Activated CD4-positive, alpha-beta T cell treated with anti-CD3 and anti-CD28 coated beads, Interleukin-2, Interleukin-6, amounts not matched to agents 100 ng/mL and 50 ng/mL, durations not matched to agents 16 hours and 8 hours (primary cell): ENCODE results near the gene PEX13.
A peak's percentile ranks its signal among the peaks of the same experiment; 100 is the strongest.
"Not testable (repeated sequence)": the region's sequence is repeated elsewhere in the genome, so short reads cannot be mapped to it uniquely, and the experiment has no call there.

Experiments used
- DNase-seq: peaks from one replicate; pipeline ENCODE4 v3.0.0-alpha.2; 2020

The PEX13 gene, protein sequence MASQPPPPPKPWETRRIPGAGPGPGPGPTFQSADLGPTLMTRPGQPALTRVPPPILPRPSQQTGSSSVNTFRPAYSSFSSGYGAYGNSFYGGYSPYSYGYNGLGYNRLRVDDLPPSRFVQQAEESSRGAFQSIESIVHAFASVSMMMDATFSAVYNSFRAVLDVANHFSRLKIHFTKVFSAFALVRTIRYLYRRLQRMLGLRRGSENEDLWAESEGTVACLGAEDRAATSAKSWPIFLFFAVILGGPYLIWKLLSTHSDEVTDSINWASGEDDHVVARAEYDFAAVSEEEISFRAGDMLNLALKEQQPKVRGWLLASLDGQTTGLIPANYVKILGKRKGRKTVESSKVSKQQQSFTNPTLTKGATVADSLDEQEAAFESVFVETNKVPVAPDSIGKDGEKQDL

DNA sequence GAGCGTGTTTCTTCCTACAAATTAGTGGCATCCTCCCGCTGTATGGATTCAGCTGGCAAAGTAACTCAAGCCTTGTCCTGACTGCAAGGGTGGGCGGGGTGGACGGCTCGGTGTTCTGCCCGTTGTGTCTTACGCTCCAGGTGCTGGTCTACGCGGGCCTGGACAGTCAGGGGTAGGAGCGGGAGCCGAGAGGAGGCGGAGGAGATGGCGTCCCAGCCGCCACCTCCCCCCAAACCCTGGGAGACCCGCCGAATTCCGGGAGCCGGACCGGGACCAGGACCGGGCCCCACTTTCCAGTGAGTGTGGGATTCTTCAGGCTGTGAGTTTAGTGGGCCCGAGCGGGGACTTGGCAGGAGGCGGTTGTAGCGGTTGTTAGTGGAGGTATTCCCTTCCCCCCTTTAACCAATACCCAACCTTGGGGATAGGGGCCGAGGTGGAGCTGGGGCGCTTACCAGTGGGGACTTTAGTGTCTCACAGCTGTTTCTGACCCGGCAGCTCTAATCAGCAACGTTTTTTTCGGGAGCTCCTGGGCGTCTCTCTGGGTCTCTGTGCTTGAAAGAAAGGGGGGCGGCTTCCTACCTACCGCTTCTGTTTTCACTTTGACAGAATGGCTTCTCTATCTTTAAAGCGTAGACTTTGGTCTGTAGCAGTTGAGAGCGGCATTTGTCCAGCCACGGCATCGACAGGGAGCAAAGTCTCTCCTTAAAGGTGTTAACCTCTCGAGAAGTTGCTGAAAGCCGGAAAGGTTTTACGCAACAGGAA is at the start of gene PEX13, which contains the start of gene PUS10:
PEX13 (plus strand) TSS at position 165 of the 762 bp plus-strand sequence; CDS start at position 205, 40 bp downstream.
PUS10 (minus strand) TSS at position 700 of the 762 bp plus-strand sequence. CDS start 6,365 bp downstream, outside the sequence.
- peak; percentile 83 for DNase-seq

DNA sequence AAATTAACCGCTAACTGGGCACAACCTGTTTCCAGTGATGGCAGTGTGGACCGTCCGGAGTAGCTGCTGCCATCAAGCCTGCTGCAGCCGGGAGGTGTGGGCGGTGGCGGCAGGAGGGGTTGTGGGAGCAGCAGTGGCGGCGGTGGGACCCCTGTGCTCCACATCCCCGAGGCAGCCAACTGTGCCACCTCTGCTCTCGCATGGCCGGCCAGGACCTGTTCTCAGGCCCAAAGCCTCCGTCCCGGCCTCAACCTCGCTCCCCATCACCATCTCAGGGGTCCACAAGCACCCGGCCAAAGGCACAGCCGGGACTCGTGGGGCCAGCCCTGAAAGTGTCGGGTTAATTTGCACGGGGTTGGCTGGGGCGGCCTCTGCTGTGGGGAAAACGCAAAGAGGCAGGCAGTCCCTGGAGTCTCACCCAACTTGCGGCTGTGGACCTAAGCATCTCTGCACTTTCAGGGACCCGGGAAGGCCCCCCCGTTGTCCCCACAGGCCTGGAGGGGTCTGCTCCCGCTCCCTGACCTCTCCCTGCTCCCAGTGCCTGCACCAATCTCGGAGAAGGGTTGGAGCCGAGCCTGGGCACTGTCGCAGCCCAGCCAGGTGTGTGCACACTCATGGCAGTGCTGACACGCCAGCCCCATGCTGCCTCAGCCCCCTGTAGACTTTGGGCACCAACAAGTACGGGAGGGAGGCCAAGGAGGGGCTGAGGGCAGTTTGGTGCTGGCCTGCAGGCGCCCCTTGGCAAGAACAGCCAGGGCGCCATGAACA is 44.4 kb upstream of the PEX13 start:
- DNase-seq, result no peak

DNA sequence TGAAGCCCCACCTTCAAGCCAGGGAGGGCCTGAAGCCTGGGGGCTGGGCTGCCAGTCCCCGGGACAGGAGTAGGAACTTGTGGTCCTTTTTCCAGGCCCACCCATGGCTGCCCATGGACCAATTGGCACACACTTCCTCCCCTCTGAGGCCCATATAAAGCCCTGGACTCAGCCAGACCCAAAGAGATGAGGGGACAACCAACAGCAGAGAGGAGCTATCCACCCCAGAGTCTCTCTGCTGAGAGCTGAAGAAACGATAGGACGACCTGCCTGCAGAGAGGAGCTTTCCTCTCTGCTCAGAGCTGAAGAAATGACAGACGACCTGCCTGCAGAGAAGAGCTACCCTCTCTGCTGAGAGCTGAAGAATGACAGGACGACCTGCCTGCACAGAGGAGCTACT is 43.8 kb upstream of the PEX13 start:
- no peak for DNase-seq

DNA sequence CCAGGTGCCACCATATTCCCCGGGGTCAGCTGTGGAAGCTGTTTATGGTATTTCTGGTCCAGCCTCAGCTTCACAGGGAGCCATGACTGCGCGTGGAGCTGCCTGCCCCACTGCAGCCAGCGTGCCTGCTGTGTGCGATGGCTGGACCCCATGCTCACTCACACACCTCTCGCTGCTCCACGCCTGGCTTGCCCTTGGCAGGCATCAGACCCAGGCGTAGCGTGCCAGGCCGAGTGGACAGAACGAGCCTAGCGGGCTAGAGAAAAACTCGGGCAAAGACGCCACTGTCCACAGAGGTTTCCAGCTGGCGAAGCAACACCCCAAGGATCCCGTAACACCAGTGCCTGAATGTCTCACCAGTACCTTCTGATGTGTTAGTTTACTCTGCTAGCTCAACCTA is 42.9 kb upstream of the PEX13 start:
- DNase-seq, result no peak

DNA sequence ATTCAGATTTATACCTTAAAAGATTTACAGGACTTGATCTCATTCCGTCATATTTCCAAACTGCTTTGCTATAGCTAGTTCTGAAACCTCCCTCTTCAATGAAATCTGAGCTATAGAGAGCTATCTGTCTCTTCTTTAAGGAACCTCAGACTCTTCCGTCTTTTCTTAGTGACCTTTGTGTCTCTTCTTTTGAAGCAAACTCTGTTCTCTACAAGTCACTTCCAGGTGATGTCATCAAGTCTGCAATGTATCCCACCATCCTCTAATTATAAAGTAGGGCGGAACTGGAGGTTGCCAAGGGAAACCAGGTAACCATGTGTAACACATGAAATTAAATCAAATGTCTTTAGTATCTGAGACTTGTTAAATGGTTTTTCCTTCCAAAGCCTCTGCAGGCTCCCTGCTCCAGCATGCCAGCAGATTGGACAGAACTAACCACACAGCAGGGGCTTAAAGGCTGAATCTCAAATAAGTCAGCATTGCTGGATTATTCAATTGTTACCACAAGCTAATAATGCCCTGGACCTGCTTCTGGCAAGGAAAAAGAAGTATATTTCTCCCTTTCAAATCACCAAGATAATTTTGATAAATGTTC is 41.2 kb upstream of the PEX13 start:
- DNase-seq, result no peak

DNA sequence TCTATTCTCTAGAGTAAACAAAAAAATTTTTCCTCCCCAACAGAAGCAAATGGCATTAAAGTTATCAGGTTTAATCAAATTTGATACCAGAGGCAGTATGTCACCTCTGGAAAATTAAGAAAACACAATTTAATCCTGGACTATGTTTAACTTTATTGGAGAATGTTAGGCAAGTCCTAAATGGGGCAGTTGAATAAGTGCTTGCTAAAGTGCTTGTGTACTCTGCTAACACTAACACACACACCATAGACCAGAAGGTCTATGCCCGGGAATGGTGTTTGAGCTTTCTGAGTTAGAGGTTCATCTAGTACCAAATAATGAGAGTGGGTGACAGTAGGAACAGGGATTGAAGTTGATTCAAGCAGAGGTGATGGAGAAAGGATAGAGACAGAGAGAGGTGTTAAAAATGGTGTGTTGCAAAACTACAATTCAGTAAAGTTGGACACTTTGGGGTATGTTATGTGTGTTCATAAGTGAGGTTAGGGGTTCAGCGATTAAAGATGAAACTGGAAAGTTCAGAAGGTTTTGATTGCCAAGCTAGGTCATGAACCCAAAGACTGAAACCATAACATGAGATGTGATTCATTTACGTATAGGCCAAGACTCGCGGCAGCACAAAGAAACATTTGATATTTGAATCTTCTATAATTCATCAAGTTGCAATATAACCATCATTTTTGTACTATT is 40.5 kb upstream of the PEX13 start:
- peak; percentile 47 for DNase-seq

DNA sequence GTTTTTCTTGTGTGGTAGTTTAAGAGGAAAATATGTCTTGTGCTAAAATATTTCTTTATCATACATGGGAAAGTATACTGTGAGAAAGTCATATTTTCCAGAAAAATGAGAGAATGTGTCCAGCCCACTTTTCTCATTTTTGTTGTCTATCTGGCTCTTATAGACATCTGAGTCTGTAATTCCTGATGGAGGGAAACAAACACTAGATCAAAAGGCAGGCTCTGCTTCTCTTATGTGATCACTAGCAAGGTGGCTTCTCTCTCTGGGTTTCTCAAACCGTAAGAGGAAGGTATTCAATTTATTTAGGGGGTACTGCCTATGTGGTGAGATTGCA is 40.0 kb upstream of the PEX13 start:
- no peak for DNase-seq

DNA sequence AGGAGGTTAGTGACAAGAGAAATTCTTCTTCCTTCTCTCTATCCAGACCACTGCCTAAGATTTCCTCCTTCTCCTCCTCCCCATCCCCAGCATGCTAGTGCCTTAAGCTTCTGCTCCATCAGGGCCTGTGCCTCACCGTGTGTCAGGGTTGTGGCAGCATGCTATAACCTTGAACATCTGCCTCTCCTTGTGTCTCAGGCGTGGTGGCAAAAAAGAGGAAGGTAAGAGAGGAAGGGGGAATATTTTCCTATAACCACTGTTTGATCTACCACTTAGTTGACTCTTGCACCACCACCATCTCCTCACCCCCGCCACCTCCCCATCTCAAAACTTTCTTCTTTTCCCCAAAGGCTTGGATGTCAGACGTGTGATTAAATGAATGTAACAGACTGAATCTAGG is 38.3 kb upstream of the PEX13 start:
- no peak for DNase-seq

DNA sequence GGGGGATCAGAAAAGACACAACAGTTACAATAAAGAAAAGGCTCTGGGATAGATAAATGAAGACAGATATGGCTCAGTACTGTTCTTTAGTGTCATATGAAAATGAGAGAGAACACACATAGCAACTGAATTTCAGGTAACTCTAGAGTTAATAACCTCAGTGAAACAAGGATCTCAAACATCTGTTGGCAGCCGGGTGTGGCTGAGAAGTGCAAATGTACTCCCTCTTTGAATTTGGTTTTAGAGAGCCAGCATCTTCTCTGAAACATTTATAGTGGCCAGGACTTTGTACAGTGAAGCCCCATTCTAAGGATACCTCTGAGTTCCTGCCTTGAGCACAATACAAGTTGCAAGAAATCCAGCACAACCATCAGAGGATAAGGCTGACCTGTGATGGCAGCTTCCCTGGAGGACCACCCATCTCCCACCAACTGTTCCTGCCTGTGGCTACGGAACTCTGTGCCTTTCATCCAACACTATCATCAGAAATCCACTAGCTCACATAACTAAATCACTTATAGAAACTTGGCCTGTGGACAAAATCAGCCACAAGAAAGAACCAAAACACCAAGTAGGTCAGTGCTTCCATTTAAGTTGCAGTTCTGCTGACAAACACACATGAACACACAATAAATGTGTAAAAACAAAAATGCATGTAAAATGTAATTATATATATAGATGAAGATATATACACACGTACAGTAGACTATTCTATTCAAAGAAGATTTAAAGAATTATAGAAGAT is 37.3 kb upstream of the PEX13 start:
- DNase-seq, result no peak

DNA sequence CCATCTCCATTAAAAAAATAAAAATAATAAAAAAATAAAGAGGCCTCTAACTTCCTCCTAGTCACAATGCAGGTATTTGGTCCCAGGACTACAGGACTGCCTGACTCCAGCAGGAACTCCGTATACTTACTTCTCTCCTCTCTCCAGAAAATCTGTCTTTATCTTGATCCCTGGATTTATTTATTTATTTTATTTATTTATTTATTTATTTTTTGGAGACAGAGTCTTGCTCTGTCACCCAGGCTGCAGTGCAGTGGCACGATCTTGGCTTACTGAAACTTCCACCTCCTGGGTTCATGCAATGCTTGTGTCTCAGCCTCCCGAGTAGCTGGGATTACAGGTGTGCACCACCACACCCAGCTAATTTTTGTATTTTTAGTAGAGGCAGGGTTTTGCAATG is 35.5 kb upstream of the PEX13 start:
- not testable (repeated sequence) for DNase-seq

DNA sequence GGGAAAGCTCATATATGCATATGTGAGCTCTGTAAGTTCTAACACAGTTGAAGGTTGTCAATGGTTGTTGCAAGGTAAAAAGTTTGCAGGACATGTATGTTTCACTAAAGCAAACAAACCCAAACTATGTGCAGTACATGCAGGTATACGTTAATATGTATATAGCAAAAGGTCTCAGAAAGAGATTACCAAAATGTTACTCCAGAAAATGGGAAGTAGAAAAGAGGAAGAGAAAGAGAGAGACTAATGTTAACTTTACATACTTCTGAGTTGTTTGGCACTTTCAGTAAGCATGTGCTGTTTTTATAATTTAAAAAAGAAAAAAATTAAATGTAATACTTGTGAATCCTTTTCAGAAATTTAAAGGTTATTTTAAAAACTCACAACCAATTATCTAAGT is 32.8 kb upstream of the PEX13 start:
- no peak for DNase-seq

DNA sequence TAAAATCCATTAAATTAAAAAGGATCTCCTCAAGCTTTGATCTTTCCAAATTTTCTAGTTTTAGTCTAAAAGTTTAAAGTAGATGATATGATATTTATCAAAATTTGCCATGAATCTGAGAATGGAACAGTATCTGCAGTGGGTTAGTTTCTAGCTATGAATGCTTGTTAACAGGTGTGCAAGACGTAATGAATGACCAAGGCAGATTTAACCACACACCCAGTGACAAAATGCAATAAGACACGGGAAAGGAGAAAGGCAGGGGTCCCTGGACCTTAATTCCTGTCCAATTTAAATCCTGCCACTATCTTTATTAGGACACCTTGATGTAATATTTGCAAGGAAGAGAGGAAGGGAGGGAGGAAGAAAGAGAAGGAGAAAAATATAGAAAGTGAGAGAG is 30.5 kb upstream of the PEX13 start:
- DNase-seq, result no peak

DNA sequence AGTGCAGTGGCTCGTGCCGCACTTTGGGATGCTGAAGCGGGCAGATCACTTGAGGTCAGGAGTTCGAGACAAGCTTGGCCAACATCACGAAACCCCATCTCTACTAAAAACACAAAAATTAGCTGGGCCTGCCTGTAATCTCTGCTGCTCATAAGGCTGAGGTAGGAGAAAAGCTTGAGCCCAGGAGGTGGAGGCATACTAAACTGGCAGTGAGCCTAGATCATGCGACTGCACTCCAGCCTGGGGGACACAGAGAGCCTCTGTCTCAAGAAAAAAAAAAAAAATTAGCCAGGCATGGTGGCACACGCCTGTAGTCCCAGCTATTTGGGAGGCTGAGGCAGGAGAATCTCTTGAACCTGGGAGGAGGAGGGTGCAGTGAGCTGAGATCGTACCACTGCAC is 29.9 kb upstream of the PEX13 start:
- not testable (repeated sequence) for DNase-seq

DNA sequence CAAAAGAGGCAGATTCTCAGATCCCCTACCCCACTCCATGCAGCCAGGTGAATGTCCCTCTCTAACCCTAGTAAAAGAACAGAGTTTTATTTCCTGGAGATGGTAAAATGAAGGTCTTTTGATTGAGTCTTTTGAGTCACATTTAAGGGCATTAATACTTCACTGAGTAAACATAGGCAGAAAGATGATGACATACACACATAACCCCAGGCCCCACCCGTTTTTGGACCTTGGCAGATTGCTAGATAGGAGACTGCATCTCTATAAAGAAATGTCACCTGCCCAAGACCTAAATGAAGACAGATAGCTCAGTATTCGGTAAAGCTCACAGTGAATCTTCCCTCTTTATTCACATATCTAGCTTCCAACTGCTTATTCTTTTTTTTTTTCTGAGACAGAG is 28.3 kb upstream of the PEX13 start:
- no peak for DNase-seq

DNA sequence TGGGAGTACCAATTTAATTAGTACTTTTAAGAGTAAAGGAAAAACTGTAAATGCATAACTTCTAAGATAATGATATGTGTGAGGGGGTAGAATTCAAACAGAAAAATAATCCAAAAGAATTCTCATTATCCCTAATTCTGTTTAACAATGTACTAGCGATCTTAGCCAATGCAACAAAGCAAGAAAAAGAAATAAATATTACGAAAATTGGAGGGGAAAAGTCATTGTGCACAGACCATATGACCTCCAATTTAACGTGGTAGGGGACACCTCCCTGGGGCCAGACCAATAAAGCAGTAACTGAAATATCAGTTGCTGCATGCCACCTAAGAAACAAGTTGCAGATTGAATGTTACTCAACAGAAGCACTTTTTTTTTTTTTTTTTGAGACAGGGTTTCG is 25.9 kb upstream of the PEX13 start:
- no peak for DNase-seq

DNA sequence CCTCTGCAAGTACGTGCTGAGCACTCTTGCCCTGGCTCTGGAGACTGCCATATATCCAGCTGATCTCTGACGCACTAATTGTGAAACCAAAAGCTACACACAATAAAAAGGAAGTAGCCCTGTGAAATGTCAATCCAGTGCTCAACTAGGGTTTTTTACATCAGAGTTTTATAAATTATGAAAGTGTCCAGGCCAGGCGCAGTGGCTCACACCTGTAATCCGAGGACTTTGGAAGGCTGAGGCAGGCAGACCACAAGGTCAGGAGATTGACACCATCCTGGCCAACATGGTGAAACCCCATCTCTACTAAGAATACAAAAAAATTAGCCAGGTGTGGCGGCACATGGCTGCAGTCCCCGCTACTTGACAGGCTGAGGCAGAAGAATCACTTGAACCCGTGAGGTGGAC is 24.5 kb upstream of the PEX13 start:
- DNase-seq, result peak; percentile 32

DNA sequence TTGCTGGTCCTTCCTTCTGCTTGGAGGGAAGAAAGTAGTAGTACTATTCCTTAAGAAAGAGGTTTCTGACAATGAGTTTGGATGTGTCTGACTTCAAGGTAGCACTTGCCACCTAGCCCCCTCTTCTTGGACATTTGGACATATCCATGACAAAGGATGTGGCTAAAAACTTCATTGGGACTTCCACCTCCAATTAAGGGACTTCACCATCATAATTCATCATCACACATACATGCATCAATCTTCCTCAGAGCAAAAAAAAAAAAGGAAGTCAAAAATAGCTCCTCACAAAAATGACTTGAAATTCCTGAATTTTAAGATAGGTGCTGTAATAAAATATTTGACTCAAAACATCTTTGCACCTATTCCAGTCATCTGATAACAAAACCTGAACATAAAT is 23.4 kb upstream of the PEX13 start:
- DNase-seq, result no peak

DNA sequence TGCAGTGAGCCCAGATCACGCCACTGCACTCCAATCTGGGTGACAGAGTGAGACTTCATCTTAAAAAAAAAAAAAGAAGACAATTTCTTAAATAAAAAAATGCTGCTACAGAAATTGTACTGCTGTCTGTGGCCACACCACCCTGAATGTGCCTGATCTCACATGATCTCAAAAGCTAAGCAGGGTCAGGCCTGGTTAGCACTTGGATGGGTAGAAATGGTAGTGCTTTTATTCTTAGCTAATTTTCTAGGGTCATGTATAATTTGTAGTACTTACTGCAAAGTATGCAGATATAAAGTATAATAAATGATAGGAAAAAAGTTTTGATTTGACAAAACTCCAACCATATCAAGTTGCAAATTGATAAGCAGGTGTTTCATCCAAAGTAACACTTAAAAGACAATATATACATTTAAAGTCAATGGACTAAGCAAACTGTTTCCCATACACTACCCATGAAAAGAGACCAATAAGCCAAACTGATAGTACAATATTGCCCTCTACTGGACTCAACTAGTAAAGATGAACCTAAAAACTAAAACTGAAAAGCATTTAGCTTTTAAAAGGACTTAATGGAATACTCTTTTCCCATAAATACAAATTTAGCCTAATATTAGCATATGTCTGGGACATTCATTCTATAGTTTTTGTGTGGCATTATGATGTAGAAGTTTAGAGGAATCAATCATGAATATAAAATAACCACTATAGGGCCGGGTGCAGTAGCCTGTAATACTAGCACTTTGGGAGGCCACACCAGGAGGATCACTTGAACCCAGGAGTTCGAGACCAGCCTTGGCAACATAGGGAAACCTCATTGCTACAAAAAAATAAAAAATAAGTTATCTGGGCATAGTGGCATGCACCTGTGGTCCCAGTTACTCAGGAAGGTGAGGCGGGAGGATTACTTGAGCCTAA is 18.6 kb upstream of the PEX13 start:
- DNase-seq, result peak; percentile 51

DNA sequence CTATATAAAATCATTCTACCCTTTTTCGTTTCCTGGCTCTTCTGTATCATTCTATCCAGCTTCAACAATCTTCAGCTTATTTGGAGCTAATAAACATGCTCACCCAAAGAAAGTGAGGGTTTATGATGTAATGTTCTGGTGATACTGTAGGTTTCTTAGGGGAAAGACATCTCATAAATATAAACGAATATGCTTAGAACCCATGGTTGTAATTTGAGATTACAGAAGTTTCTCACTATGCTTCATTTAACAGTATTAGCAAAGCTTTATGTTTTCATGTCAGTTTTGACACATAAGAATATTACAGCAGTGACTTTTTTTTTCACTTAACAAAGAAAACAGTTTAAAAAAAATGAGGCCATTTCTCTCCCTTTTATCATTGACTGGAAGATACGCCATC is 11.8 kb upstream of the PEX13 start:
- no peak for DNase-seq

DNA sequence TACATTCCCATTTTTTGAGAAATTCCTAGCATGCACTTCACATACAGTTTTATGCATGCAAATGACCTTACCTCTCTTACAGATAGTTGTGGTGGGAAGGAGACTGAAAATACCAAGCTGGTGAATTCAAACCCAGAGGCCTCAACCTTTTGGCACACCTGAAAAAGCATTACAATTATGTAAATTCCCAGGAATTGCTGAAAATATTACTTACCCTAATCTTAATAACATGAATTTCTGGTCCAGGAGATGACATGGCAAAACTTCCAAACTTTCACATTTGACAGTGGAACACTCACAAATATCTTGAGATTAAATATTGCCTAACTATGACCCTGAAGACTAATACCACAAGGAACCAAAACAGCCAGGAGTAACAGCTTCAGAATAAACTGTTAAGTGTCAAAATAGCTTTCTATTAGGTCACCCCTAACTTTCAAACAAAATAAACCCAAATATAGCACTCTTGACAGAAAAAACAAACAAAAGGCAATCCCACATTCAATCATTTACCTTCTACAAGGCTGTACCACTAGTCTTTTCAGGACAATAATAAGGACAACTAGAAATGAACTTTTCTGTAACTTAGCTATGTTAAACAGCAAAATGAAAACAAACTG is 10.9 kb upstream of the PEX13 start:
- no peak for DNase-seq
